ENCODE measurements around the gene SMAP1.

The SMAP1 gene

GRCh38 chr6:70668499-70668812 is 773 bp downstream of the SMAP1 start:
- H3K27ac ChIP-seq: peak overlapping the region; percentile 84
- no peak for TF ChIP-seq ZFX (IDR thresholded peaks at IDR 0.05)
- TF ChIP-seq CTCF (conservative IDR thresholded peaks at IDR 0.05): no peak

GRCh38 chr6:70669133-70669532 is 1.4 kb downstream of the SMAP1 start:
- TF ChIP-seq CTCF (conservative IDR thresholded peaks at IDR 0.05): no peak
- H3K27ac ChIP-seq: no peak overlapping the region

- no peak overlapping the region for H3K27ac ChIP-seq
- TF ChIP-seq ZFX (IDR thresholded peaks at IDR 0.05) (no peak), CTCF (conservative IDR thresholded peaks at IDR 0.05) (no peak)
These were observed 4.9 kb downstream of the SMAP1 start for GRCh38 chr6:70672549-70672948.

- no peak for TF ChIP-seq ZFX (IDR thresholded peaks at IDR 0.05)
- no peak for TF ChIP-seq CTCF (conservative IDR thresholded peaks at IDR 0.05)
- no peak overlapping the region for H3K27ac ChIP-seq
These were observed 5.4 kb downstream of the SMAP1 start for GRCh38 chr6:70673054-70673453.

DNA sequence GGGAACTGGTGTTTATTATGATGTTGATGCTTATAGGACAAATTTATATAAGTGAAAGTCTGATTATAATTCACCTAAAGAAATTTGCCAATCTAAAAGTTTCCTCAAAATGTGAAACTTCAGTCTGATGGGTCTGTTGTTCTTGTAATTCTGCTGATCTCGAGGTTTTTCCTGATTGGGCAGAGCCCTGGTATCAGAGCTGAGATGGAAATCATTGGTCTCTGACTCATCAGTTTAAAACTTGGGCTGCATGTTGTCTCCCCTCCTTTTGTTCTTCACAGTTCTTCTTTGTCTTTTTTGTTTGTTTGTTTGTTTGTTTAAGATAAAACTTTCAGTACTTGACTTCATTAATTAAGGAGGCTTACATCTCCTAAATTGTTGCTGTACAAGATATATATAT is 5.9 kb downstream of the SMAP1 start:
- H3K27ac ChIP-seq: no peak overlapping the region
- no peak for TF ChIP-seq ZFX (IDR thresholded peaks at IDR 0.05)
- no peak for TF ChIP-seq CTCF (conservative IDR thresholded peaks at IDR 0.05)

- TF ChIP-seq CTCF (conservative IDR thresholded peaks at IDR 0.05) (no peak), ZFX (IDR thresholded peaks at IDR 0.05) (no peak)
These were observed 8.1 kb downstream of the SMAP1 start for GRCh38 chr6:70675822-70676221.

GRCh38 chr6:70676821-70677220 is 9.1 kb downstream of the SMAP1 start:
- TF ChIP-seq ZFX (IDR thresholded peaks at IDR 0.05) (no peak), CTCF (conservative IDR thresholded peaks at IDR 0.05) (no peak)
- H3K27ac ChIP-seq: no peak overlapping the region

More at GRCh38 chr6:70675822-70676221, 8.1 kb downstream of the SMAP1 start:
- H3K27ac ChIP-seq: no peak overlapping the region

All from C4-2B (cell line).